Endothelial cell (in vitro differentiated cells): ENCODE measurements around the gene P2RY2. TPM values are rescaled to one million over a fixed set of nuclear protein-coding genes. Genes with fewer than 3 reads are reported as not detected.

ENCODE experiments used
- DNase-seq: peaks from one replicate; pipeline ENCODE4 v3.0.0; 2021; ENCODE audit warnings: low spot score
- H3K27ac Mint-ChIP-seq: one replicate; pipeline ENCODE4 v1.8.0; 2021; ENCODE audit warnings: mixed read lengths, inconsistent platforms; ENCODE audit not compliant: unreplicated experiment
- H3K27me3 Mint-ChIP-seq: one replicate; pipeline ENCODE4 v1.8.0; 2021; ENCODE audit warnings: mild to moderate bottlenecking, moderate library complexity, mixed read lengths, inconsistent platforms; ENCODE audit not compliant: unreplicated experiment
- H3K36me3 Mint-ChIP-seq: one replicate; pipeline ENCODE4 v1.8.0; 2021; ENCODE audit warnings: mild to moderate bottlenecking, low read depth, mixed read lengths, inconsistent platforms; ENCODE audit not compliant: unreplicated experiment
- H3K4me1 Mint-ChIP-seq: one replicate; pipeline ENCODE4 v1.8.0; 2021; ENCODE audit warnings: mild to moderate bottlenecking, mixed read lengths, inconsistent platforms; ENCODE audit not compliant: unreplicated experiment
- H3K4me3 Mint-ChIP-seq: one replicate; pipeline ENCODE4 v1.8.0; 2021; ENCODE audit warnings: mild to moderate bottlenecking, mixed read lengths, inconsistent platforms; ENCODE audit not compliant: unreplicated experiment
- H3K9me3 Mint-ChIP-seq: one replicate; pipeline ENCODE4 v1.8.0; 2021; ENCODE audit warnings: mixed read lengths, inconsistent platforms; ENCODE audit not compliant: unreplicated experiment
- total RNA-seq: library from RNA; stranded (reverse); fragmentation: NEBNext Ultra II Directional; extraction: Animal tissue kit (Norgen Biotek cat#: 25700); gene quantifications from one replicate; pipeline ENCODE4 v1.2.1, GENCODE V29; 2021; ENCODE audit not compliant: unreplicated experiment
- TF ChIP-seq, protein P1 (sequence below): fragments of 200-600 bp; sonication (generic); IDR thresholded peaks from one replicate; pipeline ENCODE4 v1.5.0; 2021; ENCODE audit warnings: antibody characterized with exemption; ENCODE audit not compliant: unreplicated experiment

P2RY2 gene
- total RNA-seq, 1 donor from 2014 or later: 0.10 TPM

DNA sequence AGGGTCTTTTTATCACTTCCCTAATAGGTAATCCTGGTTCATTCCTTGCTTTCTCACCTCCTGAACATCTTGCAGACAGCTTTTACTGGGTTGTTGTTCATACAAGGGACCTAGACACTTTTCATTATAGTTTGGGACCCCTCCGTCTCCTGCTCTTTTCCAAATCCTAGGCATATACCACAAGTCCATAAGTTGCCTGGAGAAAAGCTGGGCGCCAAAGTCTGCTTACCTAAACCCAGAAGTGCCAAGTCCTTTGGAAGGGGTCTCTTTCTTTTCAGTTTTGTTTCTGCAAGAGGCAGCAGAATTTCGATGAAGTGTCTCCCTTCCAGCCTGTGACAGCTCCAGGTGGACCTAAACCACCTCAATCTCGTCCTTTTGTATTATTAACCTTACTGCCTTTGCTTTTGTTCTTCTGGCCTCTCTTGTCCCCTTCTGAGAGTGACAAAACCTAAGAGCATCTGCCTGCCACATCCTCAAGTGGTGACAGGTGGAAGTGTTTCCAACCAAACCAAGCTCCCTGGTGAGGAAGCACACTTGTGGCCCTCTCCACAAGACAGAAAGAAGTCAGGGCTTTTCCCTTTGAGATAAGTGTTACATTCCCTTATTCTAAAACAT is 34.6 kb downstream of the P2RY2 start:
- Mint-ChIP-seq H3K36me3 (no peaks in the 10 kb centered on the region), H3K9me3 (no peaks in the 10 kb centered on the region), H3K4me3 (no peak overlapping the region), H3K27ac (no peak overlapping the region), H3K4me1 (peaks cover 3% of the 10 kb centered on the region), H3K27me3 (peaks cover 3% of the 10 kb centered on the region)
- no peak for DNase-seq
- TF ChIP-seq, protein P1, sequence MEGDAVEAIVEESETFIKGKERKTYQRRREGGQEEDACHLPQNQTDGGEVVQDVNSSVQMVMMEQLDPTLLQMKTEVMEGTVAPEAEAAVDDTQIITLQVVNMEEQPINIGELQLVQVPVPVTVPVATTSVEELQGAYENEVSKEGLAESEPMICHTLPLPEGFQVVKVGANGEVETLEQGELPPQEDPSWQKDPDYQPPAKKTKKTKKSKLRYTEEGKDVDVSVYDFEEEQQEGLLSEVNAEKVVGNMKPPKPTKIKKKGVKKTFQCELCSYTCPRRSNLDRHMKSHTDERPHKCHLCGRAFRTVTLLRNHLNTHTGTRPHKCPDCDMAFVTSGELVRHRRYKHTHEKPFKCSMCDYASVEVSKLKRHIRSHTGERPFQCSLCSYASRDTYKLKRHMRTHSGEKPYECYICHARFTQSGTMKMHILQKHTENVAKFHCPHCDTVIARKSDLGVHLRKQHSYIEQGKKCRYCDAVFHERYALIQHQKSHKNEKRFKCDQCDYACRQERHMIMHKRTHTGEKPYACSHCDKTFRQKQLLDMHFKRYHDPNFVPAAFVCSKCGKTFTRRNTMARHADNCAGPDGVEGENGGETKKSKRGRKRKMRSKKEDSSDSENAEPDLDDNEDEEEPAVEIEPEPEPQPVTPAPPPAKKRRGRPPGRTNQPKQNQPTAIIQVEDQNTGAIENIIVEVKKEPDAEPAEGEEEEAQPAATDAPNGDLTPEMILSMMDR: peak; percentile 28

DNA sequence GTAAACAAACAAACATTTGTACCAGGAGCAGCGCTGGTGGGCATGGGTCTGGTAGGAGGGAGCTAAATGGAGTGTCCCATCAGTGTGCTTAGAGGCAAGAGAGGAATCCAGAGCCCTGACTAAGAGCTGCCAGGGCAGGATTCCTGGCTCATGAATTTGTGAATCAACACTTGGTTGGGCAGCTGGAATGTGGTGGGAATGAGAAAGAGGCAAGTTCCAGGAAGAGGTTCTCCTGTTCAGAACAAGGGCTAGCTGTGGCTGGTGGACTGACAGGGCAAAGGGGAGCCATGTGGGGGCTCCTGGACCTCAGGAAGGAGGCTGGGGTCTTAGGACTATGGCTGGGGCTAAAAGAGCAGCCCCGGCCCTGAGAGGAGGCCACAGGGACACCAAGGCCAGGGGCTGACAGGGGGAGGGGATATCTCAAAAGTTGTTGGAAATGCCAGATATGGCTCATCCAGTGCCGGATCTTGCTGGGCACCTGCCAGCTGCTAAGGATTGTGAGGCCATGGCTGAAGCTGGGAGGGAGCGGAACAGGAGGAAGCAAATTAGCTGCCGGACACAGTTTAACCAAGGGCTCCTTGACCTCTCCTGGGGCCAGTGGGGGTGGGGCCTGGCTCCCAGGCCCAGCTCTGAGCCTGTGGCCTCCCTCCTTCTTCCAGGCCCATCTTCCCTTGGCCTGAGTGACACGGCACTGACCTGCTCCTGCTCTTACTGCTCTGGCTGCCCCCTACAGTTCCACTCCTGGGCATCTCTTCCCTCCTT is 39.4 kb downstream of the P2RY2 start:
- Mint-ChIP-seq H3K27me3 (peaks cover 7% of the 10 kb centered on the region), H3K4me1 (peaks cover 3% of the 10 kb centered on the region), H3K4me3 (no peak overlapping the region), H3K9me3 (no peaks in the 10 kb centered on the region), H3K27ac (peak overlapping the region; percentile 37), H3K36me3 (no peaks in the 10 kb centered on the region)
- no peak for DNase-seq
- TF ChIP-seq, protein P1: no peak

DNA sequence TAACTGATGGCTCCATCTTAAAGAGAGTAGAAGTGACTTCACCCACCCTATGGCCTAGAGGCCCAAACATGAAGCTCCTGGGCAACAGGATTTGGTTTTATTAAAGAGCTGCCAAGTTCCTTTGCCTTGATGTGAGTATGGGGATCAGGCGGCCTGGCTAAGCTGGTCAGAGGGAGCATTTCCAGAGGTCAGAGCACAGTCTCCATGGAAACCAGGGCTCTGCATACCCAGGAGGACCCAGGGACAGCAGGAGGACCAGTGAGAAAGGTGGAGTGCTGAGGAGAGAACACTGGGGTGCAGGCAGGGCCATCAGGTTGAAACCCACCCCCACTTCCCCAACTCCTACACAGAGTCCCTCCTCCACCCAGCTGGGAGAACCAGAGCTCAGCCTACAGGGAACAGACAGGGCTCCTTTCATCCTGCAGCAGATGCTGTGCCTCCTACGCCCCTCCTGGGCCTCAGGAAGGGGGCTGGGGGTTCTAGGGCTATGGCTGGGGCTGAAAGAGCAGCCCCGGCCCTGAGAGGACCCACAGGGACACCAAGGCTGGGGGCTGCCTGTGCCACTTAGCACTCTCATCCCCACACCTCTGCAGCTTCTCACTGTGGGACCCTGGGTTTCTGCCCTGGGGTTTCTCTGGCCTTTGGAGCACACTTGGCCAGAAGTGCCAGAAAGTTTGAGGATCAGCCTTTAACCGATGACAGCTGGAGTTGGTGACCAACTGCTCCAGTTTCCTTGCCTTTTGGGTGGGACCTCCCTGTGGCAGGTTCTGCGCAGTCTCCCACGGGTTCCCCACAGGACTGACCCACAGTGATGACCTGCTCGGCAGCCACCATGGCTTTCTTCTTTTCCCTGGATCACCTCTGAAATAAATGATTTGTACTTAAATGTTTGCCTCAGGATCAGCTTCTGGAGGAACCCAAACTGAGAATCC is 40.3 kb downstream of the P2RY2 start:
- Mint-ChIP-seq H3K36me3 (no peaks in the 10 kb centered on the region), H3K4me1 (peaks cover 3% of the 10 kb centered on the region), H3K27me3 (peaks cover 9% of the 10 kb centered on the region), H3K27ac (no peak overlapping the region), H3K9me3 (no peaks in the 10 kb centered on the region), H3K4me3 (no peak overlapping the region)
- TF ChIP-seq, protein P1: no peak
- DNase-seq: no peak

DNA sequence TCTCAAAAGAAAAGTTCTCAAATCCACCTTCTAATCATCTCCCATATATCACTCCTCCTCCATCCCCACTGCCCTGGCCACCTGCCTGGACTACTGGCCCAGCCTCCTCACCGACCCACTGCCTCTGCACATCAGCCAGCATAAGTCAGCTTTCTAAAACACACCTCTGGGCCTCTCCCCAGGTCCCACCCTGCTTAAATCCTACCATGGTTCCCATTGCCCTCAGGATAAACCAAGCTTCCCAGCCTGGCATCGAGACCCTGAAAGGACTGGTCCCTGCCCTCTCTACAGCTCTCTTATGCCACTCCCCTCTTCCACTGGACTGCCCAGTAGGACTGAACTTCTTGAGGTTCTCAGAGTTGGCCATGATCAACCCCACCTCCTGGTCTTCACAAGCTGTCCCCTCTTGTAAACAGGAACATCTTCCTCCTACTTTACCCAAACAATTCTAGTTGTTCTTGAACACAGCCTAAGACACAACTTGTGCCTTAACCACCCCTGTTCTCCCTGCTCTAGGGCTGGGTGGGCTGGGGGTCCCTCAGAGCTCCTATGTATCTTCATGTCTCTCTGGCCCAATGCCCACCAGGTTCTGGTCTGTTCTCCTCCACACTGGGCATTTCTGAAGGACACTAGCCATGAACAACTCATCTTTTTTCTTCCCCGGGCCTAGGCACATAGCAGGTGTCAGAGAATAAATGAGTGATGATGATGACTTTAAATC is 41.5 kb downstream of the P2RY2 start:
- Mint-ChIP-seq H3K4me1 (peaks cover 3% of the 10 kb centered on the region), H3K36me3 (no peaks in the 10 kb centered on the region), H3K4me3 (no peak overlapping the region), H3K27ac (no peak overlapping the region), H3K9me3 (no peaks in the 10 kb centered on the region), H3K27me3 (peaks cover 11% of the 10 kb centered on the region)
- TF ChIP-seq, protein P1: no peak
- DNase-seq: no peak
